GM12878 (cell line): ENCODE results near the gene ATG12. TPM values are rescaled to one million over a fixed set of nuclear protein-coding genes. Genes with fewer than 3 reads are reported as not detected.

Experiments
- ATAC-seq: fragments of 200-7000 bp; cut with Tn5 transposase; 3 replicates; pipeline ENCODE4 v1.9.1; 2020; ENCODE audit warnings: mild to moderate bottlenecking, moderate library complexity
- BruUV-seq: library from RNA; stranded (reverse); fragments of 400-500 nt; replicated peaks from 2 replicates; lab custom pipeline; 2021; lab: Mats Ljungman, UMichigan
- CTCF ChIA-PET: fragments of 300-600 bp; sonication (Branson Sonifier 250); formaldehyde crosslinking; extraction: SDS; loops from one replicate; lab custom pipeline; 2021; ENCODE audit warnings: inconsistent platforms; lab: Yijun Ruan, JAX
- POLR2A ChIA-PET: fragments of 350-600 bp; formaldehyde crosslinking; extraction: SDS; loops from one replicate; lab custom pipeline; 2021; ENCODE audit warnings: inconsistent platforms; lab: Charles Lee
- RAD21 ChIA-PET: fragments of 300-600 bp; sonication (Branson Sonifier 250); formaldehyde crosslinking; loops from one replicate; lab custom pipeline; 2023; ENCODE audit warnings: antibody characterized with exemption; ENCODE audit not compliant: unreplicated experiment; lab: Charles Lee
- SMC1A ChIA-PET: fragments of 300-600 bp; sonication (Branson Sonifier 250); formaldehyde crosslinking; loops from one replicate; lab custom pipeline; 2023; ENCODE audit not compliant: unreplicated experiment, uncharacterized antibody; lab: Charles Lee
- DNase-seq: peaks from one replicate; pipeline ENCODE4 v3.0.0-alpha.2; 2011; ENCODE audit warnings: low read depth, low spot score
- FAIRE-seq: peaks from 3 replicates; lab custom pipeline; 2011; peaks lifted over from hg19 to GRCh38; lab: Jason Lieb, UNC
- H2AFZ ChIP-seq: 2 replicates; pipeline ENCODE4 v1.6.0; 2011; ENCODE audit warnings: low read depth, low read length, control low read depth; ENCODE audit not compliant: control insufficient read depth
- H3K27ac ChIP-seq: 2 replicates; pipeline ENCODE4 v1.5.1; 2011; ENCODE audit warnings: control low read depth; ENCODE audit not compliant: control insufficient read depth, insufficient read depth
- H3K27me3 ChIP-seq, 2 experiments: replicated peaks in 1 of 2; 2 replicates each; pipeline versions ENCODE4 v1.6.0 to v1.6.1; 2011; ENCODE audit warnings: low read length in 1 of 2; ENCODE audit not compliant: control insufficient read depth in 2 of 2, insufficient read depth in 2 of 2
- H3K36me3 ChIP-seq, 2 experiments: 2 replicates each; pipeline ENCODE4 v1.5.1; 2011; ENCODE audit warnings: low read length in 1 of 2; ENCODE audit not compliant: control insufficient read depth in 2 of 2, insufficient read depth in 2 of 2
- H3K4me1 ChIP-seq: 2 replicates; pipeline ENCODE4 v1.6.1; 2011; ENCODE audit warnings: mild to moderate bottlenecking, low read length, moderate library complexity, mixed read lengths; ENCODE audit not compliant: control insufficient read depth, insufficient read depth
- H3K4me2 ChIP-seq: 2 replicates; pipeline ENCODE4 v1.6.0; 2011; ENCODE audit warnings: control low read depth; ENCODE audit not compliant: control insufficient read depth, insufficient read depth
- H3K4me3 ChIP-seq: fragments of 200-600 bp; sonication (generic); 2 replicates; pipeline ENCODE4 v1.5.1; 2016
- H3K79me2 ChIP-seq: 2 replicates; pipeline ENCODE4 v1.6.0; 2011; ENCODE audit warnings: low read length; ENCODE audit not compliant: control insufficient read depth, insufficient read depth
- H3K9ac ChIP-seq: 2 replicates; pipeline ENCODE4 v1.8.0; 2011; ENCODE audit warnings: low read length, control low read depth, mixed read lengths; ENCODE audit not compliant: control insufficient read depth, insufficient read depth
- H3K9me3 ChIP-seq: replicated peaks from 3 replicates; pipeline ENCODE4 v1.5.1; 2011; ENCODE audit warnings: mild to moderate bottlenecking, low read length; ENCODE audit not compliant: control insufficient read depth, insufficient read depth
- H4K20me1 ChIP-seq: 2 replicates; pipeline ENCODE4 v1.6.0; 2011; ENCODE audit not compliant: control insufficient read depth, insufficient read depth
- BHLHE40 ChIP-seq, 2 experiments: fragments of 450-650 bp in 1 of 2; IDR thresholded peaks; 2 replicates each; pipeline ENCODE4 v1.6.1; 2011 to 2017; ENCODE audit warnings: low read depth in 2 of 2, borderline replicate concordance in 1 of 2, improper control_type of control experiment in 1 of 2, low read length in 1 of 2, mild to moderate bottlenecking in 1 of 2
- CBFB ChIP-seq: IDR thresholded peaks from 2 replicates; pipeline ENCODE4 v1.6.1; 2016; ENCODE audit warnings: antibody characterized with exemption, low read depth
- E4F1 ChIP-seq: fragments of 450-650 bp; IDR thresholded peaks from 2 replicates; pipeline ENCODE4 v1.6.1; 2018; ENCODE audit warnings: borderline replicate concordance, mild to moderate bottlenecking; ENCODE audit not compliant: partially characterized antibody
- EP300 ChIP-seq, 2 experiments: fragments of 150-350 bp in 1 of 2; IDR thresholded peaks; 2 replicates each; pipeline ENCODE4 v1.6.1; 2011 to 2012; ENCODE audit warnings: low read depth in 2 of 2, low read length in 2 of 2, borderline replicate concordance in 1 of 2, improper control_type of control experiment in 1 of 2, inconsistent platforms in 1 of 2; ENCODE audit not compliant: control insufficient read depth in 1 of 2
- HCFC1 ChIP-seq: fragments of 150-350 bp; IDR thresholded peaks from 2 replicates; pipeline ENCODE4 v1.6.1; 2014; ENCODE audit warnings: low read length
- IKZF2 ChIP-seq, 2 experiments: fragments of 450-650 bp; IDR thresholded peaks; 2 replicates each; pipeline ENCODE4 v1.6.1; 2017; ENCODE audit warnings: mild to moderate bottlenecking in 2 of 2, moderate library complexity in 2 of 2
- IRF4 ChIP-seq: IDR thresholded peaks from 2 replicates; pipeline ENCODE4 v1.6.1; 2011; ENCODE audit warnings: low read depth, low read length
- JUNB ChIP-seq: IDR thresholded peaks from 2 replicates; pipeline ENCODE4 v1.6.1; 2016; ENCODE audit warnings: antibody characterized with exemption, mild to moderate bottlenecking
- PAX8 ChIP-seq: fragments of 450-650 bp; IDR thresholded peaks from 2 replicates; pipeline ENCODE4 v1.6.1; 2017; ENCODE audit warnings: mild to moderate bottlenecking, moderate library complexity
- POLR2A ChIP-seq: IDR thresholded peaks from 2 replicates; pipeline ENCODE4 v1.6.1; 2011; ENCODE audit warnings: low read depth, mild to moderate bottlenecking, low read length
- RBBP5 ChIP-seq: fragments of 200-600 bp; sonication (generic); conservative IDR thresholded peaks from 2 replicates; pipeline ENCODE4 v1.6.1; 2016
- SMAD1 ChIP-seq: fragments of 450-650 bp; IDR thresholded peaks from 2 replicates; pipeline ENCODE4 v1.6.1; 2018; ENCODE audit warnings: mild to moderate bottlenecking, low read depth; ENCODE audit not compliant: partially characterized antibody
- SPI1 ChIP-seq: IDR thresholded peaks from 2 replicates; pipeline ENCODE4 v1.6.1; 2011; ENCODE audit warnings: low read depth, mild to moderate bottlenecking, low read length, moderate library complexity, borderline replicate concordance; ENCODE audit not compliant: insufficient read depth
- SREBF1 ChIP-seq: IDR thresholded peaks from 2 replicates; pipeline ENCODE4 v1.6.1; 2012; ENCODE audit warnings: mild to moderate bottlenecking, low read length
- STAT3 ChIP-seq: IDR thresholded peaks from 2 replicates; pipeline ENCODE4 v1.6.1; 2011; ENCODE audit warnings: low read depth, low read length, improper control_type of control experiment
- SUPT20H ChIP-seq: IDR thresholded peaks from 2 replicates; pipeline ENCODE4 v1.6.1; 2011; ENCODE audit warnings: low read depth, mild to moderate bottlenecking, low read length, moderate library complexity, borderline replicate concordance; ENCODE audit not compliant: control insufficient read depth
- TAF1 ChIP-seq: IDR thresholded peaks from 2 replicates; pipeline ENCODE4 v1.6.1; 2011; ENCODE audit warnings: mild to moderate bottlenecking, low read depth, low read length, borderline replicate concordance
- YY1 ChIP-seq: IDR thresholded peaks from 2 replicates; pipeline ENCODE4 v1.6.1; 2011; ENCODE audit warnings: low read depth, mild to moderate bottlenecking, low read length
- ZZZ3 ChIP-seq: IDR thresholded peaks from 2 replicates; pipeline ENCODE4 v1.6.1; 2011; ENCODE audit warnings: low read depth; ENCODE audit not compliant: control insufficient read depth, insufficient read length
- WGBS: methylation state at CpG from one replicate; pipeline ENCODE4 v1.1.6; 2016; ENCODE audit warnings: low lambda C conversion rate; ENCODE audit not compliant: insufficient replicate concordance, insufficient coverage; ENCODE audit errors: missing lambda C conversion rate; 5-methylcytosine and 5-hydroxymethylcytosine counted together
- in situ Hi-C: fragments of 300-500 bp; cut with MboI; formaldehyde crosslinking; loops from 9 replicates; pipeline ENCODE4 v1.14.3; 2018; ENCODE audit warnings: mixed read lengths
- intact Hi-C: fragments of 100-400 bp; cut with micrococcal nuclease; formaldehyde crosslinking; loops from one replicate; pipeline ENCODE4 v1.14.2; 2022; ENCODE audit not compliant: unreplicated experiment
- polyA plus RNA-seq, 11 experiments: library from polyadenylated mRNA; depleted of rRNA in 4 of 11; unstranded in 6 of 11; stranded (reverse) in 5 of 11; fragments of >200 nt; fragmentation: Nextera tagmentation in 4 of 11; fragmentation: Illumina TruSeq in 1 of 11; extraction: Ambion mirVana in 4 of 11; extraction: Trizol in 1 of 11; gene quantifications; 1 replicate in 1 of 11; 2 replicates in 10 of 11; pipeline versions ENCODE4 v1.2.1 to v1.2.3, GENCODE V29; 2011 to 2016; ENCODE audit warnings: inconsistent platforms in 2 of 11, missing spikeins in 2 of 11, low read depth in 1 of 11
- total RNA-seq, 4 experiments: library from RNA; depleted of rRNA in 3 of 4; stranded (reverse); fragments of >200 nt in 3 of 4; fragmentation: Illumina TruSeq in 1 of 4; extraction: Trizol in 1 of 4; gene quantifications; 2 replicates each; pipeline versions ENCODE4 v1.2.1 to v1.2.3, GENCODE V29; 2013 to 2021

The ATG12 gene
- total and polyA plus RNA-seq, 10 of the 15 experiments (the other 5 are each of a cell fraction or from before 2014, with no cell fraction given), result 23.2 to 92.0 (median 58.6) TPM

DNA sequence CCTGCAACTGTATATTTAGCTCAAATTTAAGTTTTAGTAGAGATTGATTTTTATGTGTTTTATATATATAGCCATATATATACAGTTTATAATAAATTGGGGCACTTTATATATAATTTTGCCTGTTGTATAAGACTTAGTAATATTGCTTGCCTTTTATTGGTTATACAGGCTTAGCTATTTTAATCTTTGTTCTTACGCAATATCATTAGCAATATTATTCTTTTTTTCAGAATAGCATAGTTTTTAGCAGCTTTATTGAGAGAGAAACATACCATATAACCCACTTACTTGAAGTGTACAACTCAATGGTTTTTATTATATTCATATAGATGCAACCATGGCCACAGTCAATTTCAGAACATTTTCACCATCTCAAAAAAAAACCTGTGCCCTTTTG, 52.9 kb downstream of the ATG12 start:
- DNase-seq (no peak), ATAC-seq (no peak), FAIRE-seq (no peak)
- intact Hi-C loops, result no loop called here
- Histone ChIP-seq H3K4me1 (no peaks in the 10 kb centered on the region), H3K79me2 (no peaks in the 10 kb centered on the region), H3K9me3 (no peaks in the 10 kb centered on the region), H3K9ac (no peak overlapping the region), H3K27me3 (no peaks in the 10 kb centered on the region; a peak in 1 of 4 replicates), H4K20me1 (no peaks in the 10 kb centered on the region), H3K4me2 (no peak overlapping the region), H3K4me3 (no peak overlapping the region), H3K27ac (no peak overlapping the region), H2AFZ (no peak overlapping the region), H3K36me3 (no peaks in the 10 kb centered on the region)
- ChIA-PET SMC1A (interaction anchor here (0.6 to 1.8 kb wide), 4 partner anchors 13 to 373 kb away, joined by 3 to 7 read pairs (median 3); no protein-coding TSS in a partner anchor), POLR2A (no interaction called here), RAD21 (no interaction called here), CTCF (no interaction called here)
- in situ Hi-C loops, result no loop called here
- 41% methylated on average over 1 of the region's 1 CpG for WGBS
- TF ChIP-seq POLR2A (no peak), STAT3 (no peak), IRF4 (no peak), PAX8 (no peak), JUNB (no peak), YY1 (no peak), TAF1 (no peak), E4F1 (no peak), CBFB (no peak), SREBF1 (no peak), ZZZ3 (no peak), HCFC1 (no peak), RBBP5 (no peak), SPI1 (no peak), SMAD1 (no peak), IKZF2 (IDR thresholded peaks at IDR 0.05) (no peak), SUPT20H (no peak), BHLHE40 (IDR thresholded peaks at IDR 0.05; ENCODE audit: borderline replicate concordance in 1 of 2, low read depth in 2 of 2, low read length in 1 of 2) (no peak), EP300 (IDR thresholded peaks at IDR 0.05; ENCODE audit: borderline replicate concordance in 1 of 2, control insufficient read depth in 1 of 2, low read depth in 2 of 2, low read length in 2 of 2) (no peak)
- no TSS peak for BruUV-seq
